Chondrocyte (in vitro differentiated cells): Measurements from ENCODE around the gene PRPS1. TPM values are rescaled to one million over a fixed set of nuclear protein-coding genes. Genes with fewer than 3 reads are reported as not detected.
"Not testable (repeated sequence)": the region's sequence is repeated elsewhere in the genome, so short reads cannot be mapped to it uniquely, and the experiment has no call there.

Source experiments
- DNase-seq: peaks from one replicate; pipeline ENCODE4 v3.0.0; 2021; ENCODE audit warnings: mixed read lengths, low spot score
- H3K27ac Mint-ChIP-seq: one replicate; pipeline ENCODE4 v1.8.0; 2021; ENCODE audit warnings: mild to moderate bottlenecking, moderate library complexity, mixed read lengths; ENCODE audit not compliant: unreplicated experiment
- H3K27me3 Mint-ChIP-seq: 2 replicates; pipeline ENCODE4 v1.8.0; 2021; ENCODE audit warnings: low read depth, mixed read lengths
- H3K36me3 Mint-ChIP-seq: 2 replicates; pipeline ENCODE4 v1.8.0; 2021; ENCODE audit warnings: low read depth, mixed read lengths
- H3K4me1 Mint-ChIP-seq: 2 replicates; pipeline ENCODE4 v1.8.0; 2021; ENCODE audit warnings: low read depth, mild to moderate bottlenecking, mixed read lengths
- H3K4me3 Mint-ChIP-seq: one replicate; pipeline ENCODE4 v1.8.0; 2021; ENCODE audit warnings: mild to moderate bottlenecking, moderate library complexity, mixed read lengths; ENCODE audit not compliant: unreplicated experiment
- H3K9me3 Mint-ChIP-seq: 2 replicates; pipeline ENCODE4 v1.8.0; 2021; ENCODE audit warnings: low read depth, mixed read lengths
- total RNA-seq: library from RNA; stranded (reverse); gene quantifications from 3 replicates; pipeline ENCODE4 v1.2.1, GENCODE V29; 2021
- TF ChIP-seq, protein P1 (sequence below): fragments of 200-600 bp; sonication (generic); IDR thresholded peaks from 2 replicates; pipeline ENCODE4 v1.5.0; 2021; ENCODE audit warnings: antibody characterized with exemption, mild to moderate bottlenecking, moderate library complexity

PRPS1 gene
- total RNA-seq, 1 donor from 2014 or later = 31.6 TPM

DNA sequence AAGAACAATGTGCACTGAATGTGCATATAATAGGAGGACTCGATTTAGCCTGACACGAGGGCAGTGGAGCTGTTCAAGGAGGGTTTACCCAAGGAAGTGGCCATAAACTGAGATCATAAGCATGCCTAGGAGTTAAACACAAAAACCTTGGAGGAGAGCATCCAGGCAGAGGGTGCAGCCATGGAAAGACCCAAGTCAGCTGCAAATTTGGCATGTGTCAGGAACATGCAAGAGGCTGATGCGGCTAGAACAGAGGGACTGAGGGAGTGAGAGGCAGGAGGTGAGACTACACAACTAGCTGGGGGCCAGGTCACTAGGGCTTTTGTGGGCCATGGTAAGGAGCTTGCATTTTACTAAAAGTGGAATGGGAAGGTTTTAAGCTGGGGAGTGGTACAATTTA lies 55.6 kb downstream of the PRPS1 start:
- Mint-ChIP-seq H3K27ac (no peak overlapping the region), H3K4me1 (peaks cover 27% of the 10 kb centered on the region), H3K27me3 (no peaks in the 10 kb centered on the region), H3K36me3 (no peaks in the 10 kb centered on the region), H3K4me3 (no peak overlapping the region), H3K9me3 (peaks cover 7% of the 10 kb centered on the region)
- TF ChIP-seq, protein P1, sequence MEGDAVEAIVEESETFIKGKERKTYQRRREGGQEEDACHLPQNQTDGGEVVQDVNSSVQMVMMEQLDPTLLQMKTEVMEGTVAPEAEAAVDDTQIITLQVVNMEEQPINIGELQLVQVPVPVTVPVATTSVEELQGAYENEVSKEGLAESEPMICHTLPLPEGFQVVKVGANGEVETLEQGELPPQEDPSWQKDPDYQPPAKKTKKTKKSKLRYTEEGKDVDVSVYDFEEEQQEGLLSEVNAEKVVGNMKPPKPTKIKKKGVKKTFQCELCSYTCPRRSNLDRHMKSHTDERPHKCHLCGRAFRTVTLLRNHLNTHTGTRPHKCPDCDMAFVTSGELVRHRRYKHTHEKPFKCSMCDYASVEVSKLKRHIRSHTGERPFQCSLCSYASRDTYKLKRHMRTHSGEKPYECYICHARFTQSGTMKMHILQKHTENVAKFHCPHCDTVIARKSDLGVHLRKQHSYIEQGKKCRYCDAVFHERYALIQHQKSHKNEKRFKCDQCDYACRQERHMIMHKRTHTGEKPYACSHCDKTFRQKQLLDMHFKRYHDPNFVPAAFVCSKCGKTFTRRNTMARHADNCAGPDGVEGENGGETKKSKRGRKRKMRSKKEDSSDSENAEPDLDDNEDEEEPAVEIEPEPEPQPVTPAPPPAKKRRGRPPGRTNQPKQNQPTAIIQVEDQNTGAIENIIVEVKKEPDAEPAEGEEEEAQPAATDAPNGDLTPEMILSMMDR = no peak
- DNase-seq = no peak

DNA sequence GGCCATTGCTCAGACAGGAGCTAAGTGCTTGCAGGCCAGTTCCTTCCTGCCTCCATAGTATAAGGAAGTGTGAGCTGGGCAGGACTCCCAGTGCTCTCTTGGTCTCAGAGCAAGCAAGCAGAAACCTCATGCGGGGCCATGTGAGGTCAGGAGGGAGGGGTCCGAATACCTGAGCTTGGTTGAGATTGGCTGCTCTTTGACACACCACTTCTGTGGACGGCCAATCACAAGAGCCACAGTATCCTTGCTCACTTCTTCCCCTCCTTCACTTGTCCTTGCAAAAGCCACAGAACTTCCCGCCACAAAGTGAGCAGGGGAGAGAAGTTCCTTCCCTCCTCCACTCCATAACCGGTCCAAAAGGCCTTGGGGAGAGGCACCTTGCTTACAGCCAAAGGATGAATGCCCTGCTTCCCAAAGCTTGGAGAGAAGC lies 56.7 kb downstream of the PRPS1 start:
- peaks cover 7% of the 10 kb centered on the region for H3K9me3 Mint-ChIP-seq
- H3K27me3 Mint-ChIP-seq = no peaks in the 10 kb centered on the region

DNA sequence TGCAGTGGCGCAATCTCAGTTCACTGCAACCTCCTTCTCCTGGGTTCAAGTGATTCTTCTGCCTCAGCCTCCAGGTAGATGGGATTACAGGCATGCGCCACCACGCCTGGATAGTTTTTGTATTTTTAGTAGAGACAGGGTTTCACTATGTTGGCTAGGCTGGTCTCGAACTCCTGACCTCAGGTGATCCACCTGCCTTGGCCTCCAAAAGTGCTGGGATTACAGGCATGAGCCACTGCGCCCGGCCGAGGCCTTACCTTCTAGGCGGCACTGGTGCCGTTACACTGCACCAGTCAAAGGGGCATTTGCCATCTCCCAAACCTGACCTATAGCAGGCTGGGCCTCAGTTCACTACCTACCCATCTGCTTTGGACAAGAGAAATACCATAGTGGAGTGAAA lies 57.3 kb downstream of the PRPS1 start:
- H3K9me3 Mint-ChIP-seq, H3K36me3 Mint-ChIP-seq, H3K4me3 Mint-ChIP-seq, DNase-seq, H3K27me3 Mint-ChIP-seq, H3K27ac Mint-ChIP-seq: not testable (repeated sequence)
- H3K4me1 Mint-ChIP-seq = peaks cover 25% of the 10 kb centered on the region

More for the DNA sequence above, 56.7 kb downstream of the PRPS1 start:
- Mint-ChIP-seq H3K4me3 (no peak overlapping the region), H3K27ac (no peak overlapping the region), H3K36me3 (no peaks in the 10 kb centered on the region), H3K4me1 (peaks cover 25% of the 10 kb centered on the region)
- no peak for DNase-seq
- TF ChIP-seq, protein P1 = no peak

DNA sequence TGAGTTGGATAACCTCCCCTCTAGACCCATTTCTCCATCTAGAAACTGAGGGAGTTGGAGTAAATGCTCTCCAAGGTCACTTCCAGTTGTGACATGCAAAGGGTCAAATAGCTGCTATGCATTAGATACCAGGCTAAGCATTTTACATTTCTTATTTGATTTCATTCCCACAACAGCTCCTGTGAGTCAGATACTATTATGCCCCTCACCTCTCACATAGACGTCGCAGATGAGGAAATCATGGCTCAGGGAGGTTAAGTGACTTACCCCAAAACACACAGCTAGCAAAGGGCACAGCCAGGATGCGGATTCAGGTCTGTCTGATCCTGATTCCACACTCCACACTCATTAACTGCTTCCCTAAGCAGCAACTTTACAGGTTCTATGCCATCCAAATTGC lies 57.7 kb downstream of the PRPS1 start:
- DNase-seq = no peak
- H3K36me3 Mint-ChIP-seq = no peaks in the 10 kb centered on the region
- H3K27me3 Mint-ChIP-seq = no peaks in the 10 kb centered on the region
- peaks cover 25% of the 10 kb centered on the region for H3K4me1 Mint-ChIP-seq
- TF ChIP-seq, protein P1 = no peak
- no peak overlapping the region for H3K4me3 Mint-ChIP-seq
- H3K9me3 Mint-ChIP-seq = peaks cover 2% of the 10 kb centered on the region
- H3K27ac Mint-ChIP-seq = no peak overlapping the region

DNA sequence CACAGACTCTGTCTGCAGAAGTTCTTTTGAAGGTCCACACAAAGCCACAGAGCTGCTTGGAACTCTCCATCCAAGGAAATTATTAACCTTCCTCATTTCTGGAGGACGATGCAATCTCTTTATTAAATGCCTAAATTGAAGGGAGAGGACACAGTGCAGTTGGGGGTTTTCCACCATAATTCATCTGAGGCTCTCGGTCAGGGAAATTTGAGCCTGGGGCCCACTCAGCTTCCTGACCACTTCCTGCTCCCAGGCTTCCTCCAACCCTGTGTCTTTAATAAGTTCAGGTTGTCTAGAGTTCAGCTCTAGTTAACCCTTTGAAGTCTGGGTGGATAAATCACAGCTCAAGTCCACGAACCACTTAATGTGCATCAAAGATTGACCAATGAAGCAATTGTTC lies 58.5 kb downstream of the PRPS1 start:
- H3K4me1 Mint-ChIP-seq = peaks cover 25% of the 10 kb centered on the region
- peaks cover 2% of the 10 kb centered on the region for H3K9me3 Mint-ChIP-seq
- TF ChIP-seq, protein P1 = no peak
- H3K36me3 Mint-ChIP-seq = no peaks in the 10 kb centered on the region
- peaks cover 2% of the 10 kb centered on the region for H3K27me3 Mint-ChIP-seq
- no peak overlapping the region for H3K27ac Mint-ChIP-seq
- no peak for DNase-seq
- no peak overlapping the region for H3K4me3 Mint-ChIP-seq

DNA sequence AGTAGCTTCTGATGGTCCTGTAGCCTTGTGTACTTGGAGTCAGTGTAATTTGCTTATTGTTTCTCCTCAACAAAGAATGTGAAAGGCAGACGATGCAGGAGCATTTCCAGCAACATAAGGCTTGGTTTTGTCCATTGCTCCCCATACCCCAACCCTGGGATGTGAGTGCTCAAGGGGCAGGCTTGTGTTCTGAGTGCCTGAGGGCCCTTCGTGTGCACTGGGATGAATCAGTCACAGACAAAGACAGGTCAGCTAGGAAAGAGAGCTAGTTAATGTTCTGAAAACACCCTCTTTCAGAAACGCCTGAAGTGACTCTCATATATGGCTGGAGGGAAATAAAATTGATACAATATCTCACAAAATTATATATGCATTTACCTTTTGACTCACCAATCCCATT lies 59.1 kb downstream of the PRPS1 start:
- Mint-ChIP-seq H3K4me3 (no peak overlapping the region), H3K27ac (no peak overlapping the region), H3K9me3 (no peaks in the 10 kb centered on the region), H3K36me3 (no peaks in the 10 kb centered on the region), H3K27me3 (peaks cover 2% of the 10 kb centered on the region), H3K4me1 (peaks cover 25% of the 10 kb centered on the region)
- no peak for DNase-seq
- TF ChIP-seq, protein P1 = no peak
